ENCODE data around the gene CELSR1.

Gene CELSR1

GRCh38 chr22:46551321-46551720 lies 13.9 kb upstream of the CELSR1 start:
- DNase-seq (ENCODE audit: low spot score), result no peak

GRCh38 chr22:46549971-46550641 lies 12.7 kb upstream of the CELSR1 start:
- no peak for DNase-seq (ENCODE audit: low spot score)

GRCh38 chr22:46549563-46549840 lies 12.1 kb upstream of the CELSR1 start:
- no peak for DNase-seq (ENCODE audit: low spot score)

- peak; percentile 94 for DNase-seq (ENCODE audit: low spot score)
Observed at GRCh38 chr22:46547883-46548244, 10.4 kb upstream of the CELSR1 start.

- DNase-seq (ENCODE audit: low spot score), result peak; percentile 93
Observed at GRCh38 chr22:46547179-46547882, 9.9 kb upstream of the CELSR1 start.

- DNase-seq (ENCODE audit: low spot score), result peak; percentile 77
Observed at GRCh38 chr22:46546466-46547178, 9.2 kb upstream of the CELSR1 start.

GRCh38 chr22:46545086-46545792 lies 7.8 kb upstream of the CELSR1 start:
- DNase-seq (ENCODE audit: low spot score), result no peak

- DNase-seq (ENCODE audit: low spot score), result peak; percentile 94
Observed at GRCh38 chr22:46542011-46542985, 4.9 kb upstream of the CELSR1 start.

GRCh38 chr22:46541536-46541935 lies 4.1 kb upstream of the CELSR1 start:
- no peak for DNase-seq (ENCODE audit: low spot score)

GRCh38 chr22:46540874-46541273 lies 3.5 kb upstream of the CELSR1 start:
- DNase-seq (ENCODE audit: low spot score), result no peak

- no peak for DNase-seq (ENCODE audit: low spot score)
Observed at GRCh38 chr22:46539169-46539568, 1.7 kb upstream of the CELSR1 start.

GRCh38 chr22:46538814-46539160 lies 1.4 kb upstream of the CELSR1 start:
- peak; percentile 79 for DNase-seq (ENCODE audit: low spot score)

- DNase-seq (ENCODE audit: low spot score), result peak; percentile 50
Observed at GRCh38 chr22:46537946-46538813, 760 bp upstream of the CELSR1 start.

- no peak for DNase-seq (ENCODE audit: low spot score)
Observed at GRCh38 chr22:46536537-46537224, 739 bp downstream of the CELSR1 start.

GRCh38 chr22:46535876-46536536 lies 1.4 kb downstream of the CELSR1 start:
- DNase-seq (ENCODE audit: low spot score), result no peak

GRCh38 chr22:46534901-46535630 lies 2.4 kb downstream of the CELSR1 start:
- DNase-seq (ENCODE audit: low spot score), result no peak

- DNase-seq (ENCODE audit: low spot score), result no peak
Observed at GRCh38 chr22:46534177-46534776, 3.1 kb downstream of the CELSR1 start.

- DNase-seq (ENCODE audit: low spot score), result no peak
Observed at GRCh38 chr22:46533070-46533833, 4.2 kb downstream of the CELSR1 start.
